ENCODE measurements around the gene IL6R. TPM values are rescaled to one million over a fixed set of nuclear protein-coding genes. Genes with fewer than 3 reads are reported as not detected.
"Not testable (repeated sequence)": the region's sequence is repeated elsewhere in the genome, so short reads cannot be mapped to it uniquely, and the experiment has no call there.

The IL6R gene
- 100 to 1,000 TPM; 101 to 106 TPM for total RNA-seq
- 10 to 100 TPM; 54.6 to 73.0 TPM for polyA plus RNA-seq

- CTCF ChIA-PET (ENCODE audit: partially characterized antibody) = interaction anchor here (0.9 to 10.0 kb wide), 21 partner anchors 10 to 140 kb away, joined by 3 to 106 read pairs (median 9); no protein-coding TSS in a partner anchor
- Histone ChIP-seq H3K4me1 (ENCODE audit: insufficient read depth, low read length) (peaks cover 73% of the 10 kb centered on the region), H3K27ac (ENCODE audit: low read depth, low read length) (peak within 1 kb of the TSS; percentile 68), H3K9me3 (ENCODE audit: control insufficient read depth in 1 of 2, low read length in 2 of 2) (no peaks in the 10 kb centered on the region), H3K27me3 (ENCODE audit: insufficient read depth, low read length) (no peaks in the 10 kb centered on the region), H3K36me3 (ENCODE audit: insufficient read depth, low read length) (no peaks in the 10 kb centered on the region), H3K4me3 (ENCODE audit: low read length in 2 of 2) (peak within 1 kb of the TSS; percentile 71 to 84)
- peaks cover 0 to 22% of the 10 kb centered on the region in 2 donors for H3K36me3 Mint-ChIP-seq
- peak; percentile 80 to 85 (median 82) for DNase-seq
- H3K4me1 Mint-ChIP-seq = peaks cover 43 to 85% (median 64%) of the 10 kb centered on the region in 4 donors
- POLR2A ChIA-PET (ENCODE audit: partially characterized antibody) = interaction anchor here (0.6 to 11.9 kb wide), 16 partner anchors 18 to 442 kb away, joined by 3 to 324 read pairs (median 32); partner anchors contain the start of genes ATP8B2, SLC39A1 and UBAP2L
- peak within 1 kb of the TSS; percentile 92 to 97 (median 96) for H3K27ac Mint-ChIP-seq
- intact Hi-C loops (cut with micrococcal nuclease) = loop anchor here (1.0 to 5.0 kb wide), 8 partner anchors 19 to 202 kb away; partner anchors contain the start of genes ADAR and UBE2Q1
- no peaks in the 10 kb centered on the region for H3K9me3 Mint-ChIP-seq
- H3K4me3 Mint-ChIP-seq = peak within 1 kb of the TSS; percentile 93 to 99 (median 97)
- H3K27me3 Mint-ChIP-seq = no peaks in the 10 kb centered on the region
Observed at GRCh38 chr1:154404984-154405746, at the start of gene IL6R. IL6R (plus strand) TSS chr1:154405343; CDS start chr1:154405630, 287 bp downstream.

- Histone ChIP-seq H3K27me3 (ENCODE audit: insufficient read depth, low read length) (no peaks in the 10 kb centered on the region), H3K4me1 (ENCODE audit: insufficient read depth, low read length) (peaks cover 6% of the 10 kb centered on the region), H3K27ac (ENCODE audit: low read depth, low read length) (no peak overlapping the region), H3K4me3 (ENCODE audit: low read length in 2 of 2) (no peak overlapping the region), H3K9me3 (ENCODE audit: control insufficient read depth in 1 of 2, low read length in 2 of 2) (no peaks in the 10 kb centered on the region), H3K36me3 (ENCODE audit: insufficient read depth, low read length) (no peaks in the 10 kb centered on the region)
- ChIA-PET CTCF (ENCODE audit: partially characterized antibody) (interaction anchor here (20.2 kb wide), 1 partner anchor 28 kb away, joined by 543 read pairs; the partner anchor contains the start of gene ATP8B2), POLR2A (ENCODE audit: partially characterized antibody) (interaction anchor here (2.0 kb wide), 1 partner anchor 28 kb away, joined by 5 read pairs; no protein-coding TSS in a partner anchor)
- intact Hi-C loops (cut with micrococcal nuclease) = no loop called here
- Mint-ChIP-seq H3K4me1 (peaks cover 6 to 13% (median 12%) of the 10 kb centered on the region in 4 donors), H3K27me3 (no peaks in the 10 kb centered on the region), H3K27ac (no peak overlapping the region), H3K36me3 (no peaks in the 10 kb centered on the region), H3K9me3 (no peaks in the 10 kb centered on the region), H3K4me3 (no peak overlapping the region)
- no peak for DNase-seq
Observed at GRCh38 chr1:154358519-154358918, 46.6 kb upstream of the IL6R start.

- H3K4me3 ChIP-seq (ENCODE audit: low read length in 2 of 2) = no peak overlapping the region
- POLR2A ChIA-PET (ENCODE audit: partially characterized antibody) = interaction anchor here (0.8 to 2.0 kb wide), 3 partner anchors 9 to 43 kb away, joined by 3 to 4 read pairs (median 4); no protein-coding TSS in a partner anchor
- intact Hi-C loops (cut with micrococcal nuclease) = no loop called here
- H3K27ac ChIP-seq (ENCODE audit: low read depth, low read length) = no peak overlapping the region
- H3K9me3 ChIP-seq (ENCODE audit: control insufficient read depth in 1 of 2, low read length in 2 of 2) = no peaks in the 10 kb centered on the region
- Mint-ChIP-seq H3K27me3 (no peaks in the 10 kb centered on the region), H3K27ac (no peak overlapping the region), H3K4me3 (no peak overlapping the region), H3K36me3 (no peaks in the 10 kb centered on the region), H3K4me1 (peaks cover 0 to 2% (median 0%) of the 10 kb centered on the region in 4 donors), H3K9me3 (no peaks in the 10 kb centered on the region)
- H3K4me1 ChIP-seq (ENCODE audit: insufficient read depth, low read length) = no peaks in the 10 kb centered on the region
- no peaks in the 10 kb centered on the region for H3K36me3 ChIP-seq (ENCODE audit: insufficient read depth, low read length)
- CTCF ChIA-PET (ENCODE audit: partially characterized antibody) = interaction anchor here (1.2 to 2.4 kb wide), 5 partner anchors 9 to 87 kb away, joined by 3 to 8 read pairs (median 4); no protein-coding TSS in a partner anchor
- DNase-seq = no peak
- H3K27me3 ChIP-seq (ENCODE audit: insufficient read depth, low read length) = no peaks in the 10 kb centered on the region
Observed at GRCh38 chr1:154360288-154360687, 44.9 kb upstream of the IL6R start.

- H3K9me3 ChIP-seq (ENCODE audit: control insufficient read depth in 1 of 2, low read length in 2 of 2); DNase-seq; H3K9me3 Mint-ChIP-seq; H3K27me3 ChIP-seq (ENCODE audit: insufficient read depth, low read length); H3K36me3 ChIP-seq (ENCODE audit: insufficient read depth, low read length); H3K36me3 Mint-ChIP-seq; intact Hi-C loops (cut with micrococcal nuclease); H3K27me3 Mint-ChIP-seq; H3K4me3 ChIP-seq (ENCODE audit: low read length in 2 of 2); H3K4me1 Mint-ChIP-seq; H3K27ac ChIP-seq (ENCODE audit: low read depth, low read length); H3K4me1 ChIP-seq (ENCODE audit: insufficient read depth, low read length); H3K4me3 Mint-ChIP-seq: not testable (repeated sequence)
- CTCF ChIA-PET (ENCODE audit: partially characterized antibody) = interaction anchor here (0.8 to 2.4 kb wide), 11 partner anchors 8 to 119 kb away, joined by 3 to 8 read pairs (median 4); no protein-coding TSS in a partner anchor
- H3K27ac Mint-ChIP-seq = peak overlapping the region in 1 of 7 donors; percentile 29
- POLR2A ChIA-PET (ENCODE audit: partially characterized antibody) = interaction anchor here (0.8 to 2.0 kb wide), 3 partner anchors 10 to 42 kb away, joined by 3 to 4 read pairs (median 4); no protein-coding TSS in a partner anchor
Observed at GRCh38 chr1:154360881-154361280, 44.3 kb upstream of the IL6R start.

GRCh38 chr1:154361357-154361756, 43.8 kb upstream of the IL6R start:
- CTCF ChIA-PET (ENCODE audit: partially characterized antibody) = interaction anchor here (0.8 to 2.4 kb wide), 10 partner anchors 9 to 118 kb away, joined by 3 to 8 read pairs (median 4); no protein-coding TSS in a partner anchor
- DNase-seq = no peak
- intact Hi-C loops (cut with micrococcal nuclease) = no loop called here
- no peak overlapping the region for H3K27ac Mint-ChIP-seq
- Histone ChIP-seq H3K27me3 (ENCODE audit: insufficient read depth, low read length) (no peaks in the 10 kb centered on the region), H3K9me3 (ENCODE audit: control insufficient read depth in 1 of 2, low read length in 2 of 2) (no peaks in the 10 kb centered on the region), H3K36me3 (ENCODE audit: insufficient read depth, low read length) (no peaks in the 10 kb centered on the region), H3K4me3 (ENCODE audit: low read length in 2 of 2) (no peak overlapping the region), H3K27ac (ENCODE audit: low read depth, low read length) (no peak overlapping the region), H3K4me1 (ENCODE audit: insufficient read depth, low read length) (peaks cover 3% of the 10 kb centered on the region)
- no peaks in the 10 kb centered on the region for H3K36me3 Mint-ChIP-seq
- peaks cover 0 to 6% (median 2%) of the 10 kb centered on the region in 4 donors for H3K4me1 Mint-ChIP-seq
- H3K9me3 Mint-ChIP-seq = no peaks in the 10 kb centered on the region
- H3K4me3 Mint-ChIP-seq = no peak overlapping the region
- POLR2A ChIA-PET (ENCODE audit: partially characterized antibody) = interaction anchor here (0.8 to 2.0 kb wide), 4 partner anchors 10 to 42 kb away, joined by 3 to 4 read pairs (median 4); no protein-coding TSS in a partner anchor
- no peaks in the 10 kb centered on the region for H3K27me3 Mint-ChIP-seq

GRCh38 chr1:154371436-154371835, 33.7 kb upstream of the IL6R start:
- no peaks in the 10 kb centered on the region for H3K9me3 Mint-ChIP-seq
- POLR2A ChIA-PET (ENCODE audit: partially characterized antibody) = interaction anchor here (1.5 kb wide), 1 partner anchor 14 kb away, joined by 3 read pairs; no protein-coding TSS in a partner anchor
- no peak overlapping the region for H3K4me3 ChIP-seq (ENCODE audit: low read length in 2 of 2)

More at GRCh38 chr1:154371436-154371835, 33.7 kb upstream of the IL6R start:
- Histone ChIP-seq H3K27me3 (ENCODE audit: insufficient read depth, low read length) (no peaks in the 10 kb centered on the region), H3K27ac (ENCODE audit: low read depth, low read length) (no peak overlapping the region), H3K4me1 (ENCODE audit: insufficient read depth, low read length) (peaks cover 7% of the 10 kb centered on the region), H3K36me3 (ENCODE audit: insufficient read depth, low read length) (no peaks in the 10 kb centered on the region), H3K9me3 (ENCODE audit: control insufficient read depth in 1 of 2, low read length in 2 of 2) (no peaks in the 10 kb centered on the region)
- Mint-ChIP-seq H3K27ac (no peak overlapping the region), H3K27me3 (no peaks in the 10 kb centered on the region), H3K4me3 (no peak overlapping the region), H3K4me1 (peaks cover 2 to 9% (median 4%) of the 10 kb centered on the region in 4 donors), H3K36me3 (no peaks in the 10 kb centered on the region)
- CTCF ChIA-PET (ENCODE audit: partially characterized antibody) = no interaction called here
- no peak for DNase-seq
- intact Hi-C loops (cut with micrococcal nuclease) = no loop called here

All from CD4-positive, alpha-beta memory T cell (primary cell).